Activated naive CD8-positive, alpha-beta T cell treated with anti-CD3 and anti-CD28 coated beads for 36 hours (primary cell): Measurements from ENCODE around the gene SGCG. TPM values are rescaled to one million over a fixed set of nuclear protein-coding genes. Genes with fewer than 3 reads are reported as not detected.
"Not testable (repeated sequence)": the region's sequence is repeated elsewhere in the genome, so short reads cannot be mapped to it uniquely, and the experiment has no call there.

Experiments used
- DNase-seq: peaks from one replicate; pipeline ENCODE4 v3.0.0; 2021
- H3K27ac Mint-ChIP-seq: one replicate; pipeline ENCODE4 v1.8.0; 2022; ENCODE audit warnings: mild to moderate bottlenecking, moderate library complexity, mixed read lengths
- H3K27me3 Mint-ChIP-seq: one replicate; pipeline ENCODE4 v1.8.0; 2022; ENCODE audit warnings: mild to moderate bottlenecking, mixed read lengths
- H3K36me3 Mint-ChIP-seq: one replicate; pipeline ENCODE4 v1.8.0; 2021; ENCODE audit warnings: mild to moderate bottlenecking, mixed read lengths
- H3K4me1 Mint-ChIP-seq: one replicate; pipeline ENCODE4 v1.8.0; 2021; ENCODE audit warnings: mixed read lengths
- H3K4me3 Mint-ChIP-seq: one replicate; pipeline ENCODE4 v1.8.0; 2022; ENCODE audit warnings: mild to moderate bottlenecking, moderate library complexity, mixed read lengths
- H3K9me3 Mint-ChIP-seq: one replicate; pipeline ENCODE4 v1.8.0; 2022; ENCODE audit warnings: mixed read lengths
- total RNA-seq, 2 experiments: library from RNA; stranded (reverse); gene quantifications; one replicate each; pipeline ENCODE4 v1.2.3, GENCODE V29; 2021

Gene SGCG, protein sequence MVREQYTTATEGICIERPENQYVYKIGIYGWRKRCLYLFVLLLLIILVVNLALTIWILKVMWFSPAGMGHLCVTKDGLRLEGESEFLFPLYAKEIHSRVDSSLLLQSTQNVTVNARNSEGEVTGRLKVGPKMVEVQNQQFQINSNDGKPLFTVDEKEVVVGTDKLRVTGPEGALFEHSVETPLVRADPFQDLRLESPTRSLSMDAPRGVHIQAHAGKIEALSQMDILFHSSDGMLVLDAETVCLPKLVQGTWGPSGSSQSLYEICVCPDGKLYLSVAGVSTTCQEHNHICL
- total RNA-seq = not detected

DNA sequence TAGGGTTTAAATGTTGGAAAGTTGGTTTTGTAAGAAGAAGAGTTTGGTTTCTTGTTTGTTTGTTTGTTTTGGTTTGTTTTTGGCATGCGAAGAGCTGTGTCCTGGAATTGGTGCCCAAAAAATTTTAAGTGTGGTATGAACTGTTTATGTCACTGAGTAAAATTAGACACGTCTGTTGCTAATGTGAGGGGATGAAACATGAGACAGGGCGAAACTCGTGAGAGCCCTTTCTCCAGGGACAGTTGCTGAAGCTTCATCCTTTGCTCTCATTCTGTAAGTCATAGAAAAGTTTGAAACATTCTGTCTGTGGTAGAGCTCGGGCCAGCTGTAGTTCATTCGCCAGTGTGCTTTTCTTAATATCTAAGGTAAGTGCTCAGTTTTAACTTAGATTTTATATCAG lies at the start of gene SGCG:
SGCG (plus strand) TSS at position 269 of the 400 bp plus-strand sequence. CDS start 22,716 bp downstream, outside the sequence.
- Mint-ChIP-seq H3K27me3 (peaks cover 3% of the 10 kb centered on the region), H3K27ac (no peak within 1 kb of the TSS), H3K9me3 (peaks cover 7% of the 10 kb centered on the region), H3K36me3 (no peaks in the 10 kb centered on the region), H3K4me1 (no peaks in the 10 kb centered on the region), H3K4me3 (no peak within 1 kb of the TSS)
- no peak for DNase-seq

- Mint-ChIP-seq H3K4me3 (no peak overlapping the region), H3K27ac (no peak overlapping the region), H3K4me1 (no peaks in the 10 kb centered on the region), H3K27me3 (peaks cover 4% of the 10 kb centered on the region), H3K9me3 (no peaks in the 10 kb centered on the region), H3K36me3 (no peaks in the 10 kb centered on the region)
- DNase-seq = no peak
Observed at GRCh38 chr13:23134542-23134941, 46.2 kb upstream of the SGCG start.

DNA sequence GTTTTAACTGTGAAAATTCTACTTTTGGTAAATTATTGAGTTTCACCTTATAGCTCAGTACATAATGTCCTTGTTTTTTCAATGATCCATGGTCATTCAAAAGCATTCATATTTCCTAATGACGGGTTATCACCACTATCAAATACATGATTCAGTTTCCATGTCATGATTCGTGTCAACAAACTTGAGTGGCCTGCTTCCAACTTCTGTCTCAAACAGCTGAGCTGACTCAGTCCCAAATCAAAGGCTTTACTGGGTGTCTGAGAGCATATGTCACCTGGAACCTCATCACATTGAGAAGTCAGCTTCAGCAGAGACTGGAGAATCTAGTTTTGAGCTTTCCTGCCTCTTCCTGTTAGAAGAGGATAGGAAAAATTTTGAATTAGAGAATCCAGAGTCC lies 40.3 kb upstream of the SGCG start:
- H3K36me3 Mint-ChIP-seq = no peaks in the 10 kb centered on the region

DNA sequence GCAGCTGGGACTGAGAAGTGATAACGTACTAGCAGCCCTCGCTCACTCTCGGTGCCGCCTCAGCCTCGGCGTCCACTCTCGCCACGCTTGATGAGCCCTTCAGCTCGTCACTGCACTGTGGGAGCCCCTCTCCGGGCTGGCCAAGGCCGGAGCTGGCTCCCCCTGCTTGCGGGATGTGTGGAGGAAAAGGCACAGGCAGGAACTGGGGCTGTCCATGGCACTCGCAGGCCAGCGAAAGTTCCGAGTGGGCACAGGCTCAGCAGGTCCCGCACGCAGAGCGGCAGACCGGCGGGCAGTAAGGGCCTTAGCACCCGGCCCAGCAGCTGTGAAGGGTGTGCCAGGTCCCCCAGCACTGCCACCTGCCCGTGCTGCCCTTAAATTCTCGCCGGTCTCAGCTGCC lies 38.8 kb upstream of the SGCG start:
- no peaks in the 10 kb centered on the region for H3K36me3 Mint-ChIP-seq
- no peaks in the 10 kb centered on the region for H3K27me3 Mint-ChIP-seq
- no peak overlapping the region for H3K4me3 Mint-ChIP-seq
- H3K4me1 Mint-ChIP-seq = peaks cover 3% of the 10 kb centered on the region
- no peak for DNase-seq
- H3K9me3 Mint-ChIP-seq = no peaks in the 10 kb centered on the region
- H3K27ac Mint-ChIP-seq = no peak overlapping the region

More for the DNA sequence above, 40.3 kb upstream of the SGCG start:
- no peak overlapping the region for H3K4me3 Mint-ChIP-seq
- H3K4me1 Mint-ChIP-seq = no peaks in the 10 kb centered on the region
- H3K27me3 Mint-ChIP-seq = no peaks in the 10 kb centered on the region
- no peak overlapping the region for H3K27ac Mint-ChIP-seq
- H3K9me3 Mint-ChIP-seq = no peaks in the 10 kb centered on the region
- DNase-seq = no peak

GRCh38 chr13:23142607-23143006 lies 38.2 kb upstream of the SGCG start:
- not testable (repeated sequence) for H3K9me3 Mint-ChIP-seq, H3K27ac Mint-ChIP-seq, H3K4me1 Mint-ChIP-seq, H3K4me3 Mint-ChIP-seq, DNase-seq, H3K27me3 Mint-ChIP-seq, H3K36me3 Mint-ChIP-seq

DNA sequence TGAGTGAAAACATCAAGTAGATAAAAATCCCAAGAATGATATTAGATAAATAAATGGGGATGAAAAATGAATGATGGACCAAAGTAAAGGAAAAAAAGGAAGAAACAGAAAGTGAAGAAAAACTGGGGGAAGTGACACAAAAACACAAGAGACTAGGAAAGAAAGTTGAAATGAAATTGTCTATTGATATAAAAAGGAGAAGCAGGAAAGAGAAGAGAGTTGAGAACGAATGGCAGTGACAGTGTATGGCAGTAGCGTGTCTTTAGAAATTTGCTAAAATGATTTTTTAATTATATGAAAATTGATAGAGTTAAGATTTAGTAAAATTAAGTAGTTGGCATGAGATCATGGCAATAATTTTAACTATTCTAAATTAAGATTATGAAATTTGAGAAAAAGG lies 36.3 kb upstream of the SGCG start:
- Mint-ChIP-seq H3K9me3 (no peaks in the 10 kb centered on the region), H3K4me3 (no peak overlapping the region), H3K36me3 (no peaks in the 10 kb centered on the region), H3K27ac (no peak overlapping the region), H3K4me1 (peaks cover 3% of the 10 kb centered on the region), H3K27me3 (no peaks in the 10 kb centered on the region)
- DNase-seq = no peak

GRCh38 chr13:23146006-23146405 lies 34.8 kb upstream of the SGCG start:
- no peak overlapping the region for H3K27ac Mint-ChIP-seq
- H3K36me3 Mint-ChIP-seq = no peaks in the 10 kb centered on the region
- DNase-seq = no peak
- H3K4me1 Mint-ChIP-seq = peaks cover 3% of the 10 kb centered on the region
- H3K27me3 Mint-ChIP-seq = no peaks in the 10 kb centered on the region
- no peaks in the 10 kb centered on the region for H3K9me3 Mint-ChIP-seq
- no peak overlapping the region for H3K4me3 Mint-ChIP-seq

DNA sequence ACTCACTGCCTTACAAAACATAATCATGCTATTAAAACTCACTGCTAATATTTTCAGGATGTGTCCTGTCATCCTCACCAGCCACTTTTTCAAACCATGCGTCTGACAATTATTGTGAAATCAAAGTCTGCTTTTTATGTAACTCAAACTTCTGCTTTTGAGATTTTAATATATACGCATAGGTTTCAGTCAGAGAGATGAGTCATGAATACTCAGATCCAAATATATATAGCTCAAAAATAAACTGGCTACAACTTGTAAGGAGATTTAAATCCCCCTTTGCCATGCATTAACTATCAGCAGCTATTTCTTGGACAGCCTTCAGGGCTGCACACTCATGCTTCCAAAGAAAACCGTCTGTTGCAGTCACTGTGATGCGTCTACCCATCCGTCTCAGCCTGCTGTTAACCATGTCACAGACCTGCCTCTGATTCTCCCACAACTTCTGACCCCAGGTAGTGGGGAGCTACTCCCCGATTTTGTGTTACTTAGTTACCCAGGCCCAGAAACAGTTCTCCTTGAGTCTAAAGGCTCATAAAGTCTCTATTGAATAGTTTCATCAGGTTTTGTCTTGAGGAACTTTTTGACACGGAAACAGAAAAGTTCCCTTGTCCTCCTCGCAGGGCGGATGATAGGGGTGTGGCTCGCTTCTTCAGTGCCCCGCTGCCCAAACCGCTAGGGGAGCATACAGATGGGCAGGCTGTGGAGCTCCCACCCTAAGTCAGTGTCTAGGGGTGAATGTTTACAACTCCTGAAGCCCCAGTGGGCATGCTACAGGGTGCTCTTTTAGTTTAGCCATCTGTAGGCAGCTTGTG lies 33.8 kb upstream of the SGCG start:
- H3K4me3 Mint-ChIP-seq = no peak overlapping the region
- H3K36me3 Mint-ChIP-seq = no peaks in the 10 kb centered on the region
- no peaks in the 10 kb centered on the region for H3K9me3 Mint-ChIP-seq
- H3K27me3 Mint-ChIP-seq = no peaks in the 10 kb centered on the region
- H3K27ac Mint-ChIP-seq = no peak overlapping the region
- H3K4me1 Mint-ChIP-seq = peaks cover 3% of the 10 kb centered on the region
- no peak for DNase-seq

DNA sequence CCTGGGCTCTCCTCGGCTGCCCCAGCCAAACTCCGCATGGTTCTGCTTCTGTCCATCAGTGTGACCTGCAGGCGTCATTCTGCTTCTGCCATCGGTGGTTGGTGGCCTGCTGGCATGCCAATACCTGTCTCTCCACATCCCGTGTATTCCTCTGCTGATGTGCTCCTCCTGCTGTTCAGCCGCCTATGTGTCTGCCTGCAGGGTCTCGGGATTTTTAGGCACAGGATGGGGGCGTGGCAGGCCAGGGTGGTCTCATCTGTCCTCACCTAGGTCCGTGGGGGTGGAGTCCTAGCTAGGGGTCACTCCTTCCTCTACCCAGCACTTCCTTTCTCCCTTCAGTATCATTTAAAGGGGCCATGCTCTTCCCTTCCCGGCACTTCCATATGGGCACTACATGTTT lies 33.0 kb upstream of the SGCG start:
- no peaks in the 10 kb centered on the region for H3K27me3 Mint-ChIP-seq
- no peaks in the 10 kb centered on the region for H3K9me3 Mint-ChIP-seq
- H3K4me3 Mint-ChIP-seq = no peak overlapping the region
- H3K4me1 Mint-ChIP-seq = peaks cover 3% of the 10 kb centered on the region
- no peak for DNase-seq
- no peak overlapping the region for H3K27ac Mint-ChIP-seq
- no peaks in the 10 kb centered on the region for H3K36me3 Mint-ChIP-seq

DNA sequence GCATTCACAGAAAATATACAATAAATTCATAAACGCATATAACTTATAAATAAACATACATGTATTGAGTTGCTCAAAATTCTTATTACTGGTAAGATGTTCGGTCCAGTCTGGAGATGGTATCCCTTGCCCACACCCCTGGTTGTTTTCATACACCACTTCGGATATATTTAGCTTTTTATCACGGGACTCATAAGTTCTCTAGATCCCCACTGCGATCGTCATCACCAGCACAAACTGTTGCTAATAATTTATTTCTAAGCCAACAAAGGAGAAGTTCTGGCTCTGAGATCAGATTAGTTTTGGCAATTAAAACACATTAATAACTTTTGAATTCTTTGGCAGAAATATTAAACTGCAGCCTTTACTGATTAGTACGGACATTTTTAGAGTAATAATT lies 23.0 kb upstream of the SGCG start:
- H3K27ac Mint-ChIP-seq = no peak overlapping the region
- peaks cover 44% of the 10 kb centered on the region for H3K27me3 Mint-ChIP-seq
- no peaks in the 10 kb centered on the region for H3K36me3 Mint-ChIP-seq
- DNase-seq = no peak
- peaks cover 2% of the 10 kb centered on the region for H3K9me3 Mint-ChIP-seq
- peaks cover 8% of the 10 kb centered on the region for H3K4me1 Mint-ChIP-seq
- no peak overlapping the region for H3K4me3 Mint-ChIP-seq

DNA sequence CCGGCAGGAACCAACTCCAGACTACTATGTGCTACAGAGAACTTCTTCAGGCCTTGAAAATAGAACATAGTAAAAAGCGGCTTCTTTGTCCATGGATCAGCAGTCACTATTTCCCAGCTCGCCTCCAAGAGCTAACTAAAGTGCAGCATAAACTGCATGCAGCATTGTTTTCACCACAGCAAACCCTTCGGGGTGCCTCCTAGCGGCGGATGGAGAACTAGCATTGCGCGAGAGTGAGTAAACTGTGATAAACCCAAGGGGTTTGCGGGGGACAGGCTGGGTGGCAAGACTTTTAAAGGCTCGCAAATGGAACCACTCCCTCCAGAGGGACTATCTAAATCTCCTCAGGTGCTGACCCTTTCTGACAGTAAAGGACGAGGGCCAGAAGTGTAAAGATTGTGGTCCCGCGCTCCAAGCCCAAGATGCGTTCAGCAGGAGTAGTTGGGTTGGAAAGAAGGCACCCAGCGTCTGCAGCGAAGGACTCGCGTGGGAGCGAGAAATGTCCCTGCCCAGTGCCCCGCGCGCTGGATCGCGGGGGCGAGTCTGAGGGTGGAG lies 21.5 kb upstream of the SGCG start:
- no peak overlapping the region for H3K4me3 Mint-ChIP-seq

DNA sequence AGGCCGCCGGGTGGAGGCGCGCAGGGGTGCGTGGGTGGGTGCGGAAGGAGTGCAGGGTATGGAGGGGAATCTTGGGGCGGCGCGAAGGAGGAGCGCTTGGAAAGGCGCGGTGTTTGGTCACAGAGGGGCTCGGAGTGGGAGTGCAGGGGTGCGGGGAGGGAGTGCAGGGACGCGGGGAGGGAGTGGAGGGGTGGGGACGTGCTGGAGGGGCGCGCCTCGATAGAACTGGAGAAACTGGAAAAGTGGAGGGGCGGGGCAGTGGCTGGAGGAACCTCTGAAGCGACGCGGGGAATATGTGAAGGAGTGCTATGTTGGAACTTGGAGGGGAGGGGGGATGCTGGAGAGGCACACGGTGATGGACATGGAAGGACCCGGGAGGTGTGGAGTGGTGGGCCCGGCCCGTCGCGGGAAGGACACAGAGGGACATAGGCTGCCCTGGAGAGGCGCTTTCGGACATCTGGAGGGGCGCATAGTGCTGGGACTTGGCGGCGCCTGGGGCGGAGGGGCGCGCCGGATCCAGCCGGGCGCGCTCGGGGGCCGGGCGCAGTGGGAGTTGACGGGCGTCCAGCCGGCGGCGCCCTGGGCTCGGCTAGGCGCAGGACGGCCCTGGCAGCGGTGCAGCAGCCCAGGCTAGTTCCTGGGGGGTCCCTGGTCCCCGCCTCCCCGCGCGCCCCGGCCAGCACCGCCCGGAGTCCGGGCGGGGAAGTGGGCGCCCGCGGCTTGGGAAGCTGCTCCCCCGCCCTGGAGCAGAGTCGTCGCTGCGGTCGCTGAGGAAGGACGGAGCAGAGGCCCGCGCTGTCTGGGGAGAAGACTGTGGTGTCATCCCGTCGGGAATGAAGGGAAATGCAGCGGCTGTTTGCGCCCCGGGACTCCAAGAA lies 20.8 kb upstream of the SGCG start:
- no peak for DNase-seq
- H3K27ac Mint-ChIP-seq = no peak overlapping the region
- no peak overlapping the region for H3K4me3 Mint-ChIP-seq
- H3K27me3 Mint-ChIP-seq = peaks cover 36% of the 10 kb centered on the region
- peaks cover 8% of the 10 kb centered on the region for H3K4me1 Mint-ChIP-seq
- no peaks in the 10 kb centered on the region for H3K36me3 Mint-ChIP-seq
- no peaks in the 10 kb centered on the region for H3K9me3 Mint-ChIP-seq

More for the DNA sequence above, 21.5 kb upstream of the SGCG start:
- peaks cover 42% of the 10 kb centered on the region for H3K27me3 Mint-ChIP-seq
- peak; percentile 30 for DNase-seq
- H3K36me3 Mint-ChIP-seq = no peaks in the 10 kb centered on the region
- H3K4me1 Mint-ChIP-seq = peaks cover 8% of the 10 kb centered on the region
- no peak overlapping the region for H3K27ac Mint-ChIP-seq
- H3K9me3 Mint-ChIP-seq = peaks cover 2% of the 10 kb centered on the region

DNA sequence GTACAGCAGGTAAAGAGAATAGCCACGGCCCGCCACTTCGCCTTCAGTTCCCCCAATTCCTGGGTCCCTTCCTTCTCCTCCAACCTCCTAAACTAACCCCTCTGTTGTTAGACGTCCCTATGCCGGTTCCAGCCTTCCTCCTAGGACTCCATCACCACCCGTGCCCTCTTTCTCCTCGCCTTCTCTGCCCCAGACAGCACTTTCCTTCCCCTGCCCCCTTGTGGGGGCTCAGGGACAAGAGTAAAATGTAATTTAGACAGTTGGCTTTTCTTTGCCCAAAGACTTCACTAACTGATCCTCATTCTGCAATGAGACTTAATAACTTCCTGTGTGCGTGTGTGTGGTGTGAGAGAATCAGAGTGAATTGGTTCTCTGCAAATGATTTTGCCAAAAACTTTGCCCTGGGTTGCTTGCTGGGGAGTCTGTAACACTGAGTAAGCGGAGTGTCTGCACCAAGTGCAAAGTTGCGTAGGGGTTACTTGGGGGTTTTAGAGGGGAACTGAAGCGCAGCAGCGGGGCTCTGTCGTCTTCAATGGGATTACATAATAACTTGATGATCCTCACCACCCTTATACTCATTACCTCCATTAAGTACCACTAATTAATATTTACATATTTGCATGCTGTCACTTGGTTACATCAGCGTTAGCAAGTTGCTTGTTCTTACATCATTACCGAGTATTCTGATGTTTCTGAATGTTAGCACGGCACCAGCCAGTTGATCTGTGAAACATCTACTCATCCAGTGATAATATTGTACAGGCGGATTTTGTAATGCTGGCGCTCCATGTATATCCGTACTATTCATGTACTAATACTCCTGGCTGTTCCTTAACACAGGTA lies 19.9 kb upstream of the SGCG start:
- peaks cover 8% of the 10 kb centered on the region for H3K4me1 Mint-ChIP-seq
- DNase-seq = no peak
- H3K27me3 Mint-ChIP-seq = peaks cover 36% of the 10 kb centered on the region
- H3K27ac Mint-ChIP-seq = no peak overlapping the region
- no peak overlapping the region for H3K4me3 Mint-ChIP-seq
- H3K36me3 Mint-ChIP-seq = no peaks in the 10 kb centered on the region
- H3K9me3 Mint-ChIP-seq = no peaks in the 10 kb centered on the region

DNA sequence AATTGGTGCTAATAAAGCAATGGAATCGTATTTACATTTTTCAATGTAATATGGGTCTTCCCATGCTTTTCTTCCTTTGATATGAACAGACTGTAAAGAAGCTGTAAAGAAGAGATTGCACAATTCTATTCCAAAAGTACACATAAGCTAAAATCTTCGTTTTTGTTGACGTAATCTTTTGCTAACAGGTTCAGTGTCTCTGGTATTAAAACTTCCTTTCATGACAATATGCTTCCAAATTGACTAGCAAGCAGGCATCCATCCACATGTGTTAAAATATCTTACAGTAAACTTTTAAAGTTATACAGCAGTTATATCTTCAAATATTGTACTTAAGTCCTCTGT lies 19.3 kb upstream of the SGCG start:
- no peak for DNase-seq
- Mint-ChIP-seq H3K9me3 (no peaks in the 10 kb centered on the region), H3K27ac (no peak overlapping the region), H3K4me1 (peaks cover 8% of the 10 kb centered on the region), H3K4me3 (no peak overlapping the region), H3K27me3 (peaks cover 36% of the 10 kb centered on the region), H3K36me3 (no peaks in the 10 kb centered on the region)
